Smooth muscle cell (in vitro differentiated cells): ENCODE results near the gene WDFY4. TPM values are rescaled to one million over a fixed set of nuclear protein-coding genes. Genes with fewer than 3 reads are reported as not detected.

Experiments used
- DNase-seq: peaks from one replicate; lab custom pipeline; 2025; ENCODE audit not compliant: unreplicated experiment; lab: John Stamatoyannopoulos, UW
- H2AFZ ChIP-seq: fragments of 200-600 bp; sonication (generic); 2 replicates; pipeline ENCODE4 v1.6.0; 2016; ENCODE audit warnings: antibody characterized with exemption, low read depth, mild to moderate bottlenecking
- H3F3A ChIP-seq: fragments of 200-600 bp; sonication (generic); 2 replicates; pipeline ENCODE4 v1.6.0; 2017; ENCODE audit warnings: antibody characterized with exemption, low read depth
- H3K27ac ChIP-seq: fragments of 200-600 bp; sonication (generic); 2 replicates; pipeline ENCODE4 v1.5.1; 2016; ENCODE audit warnings: low read depth, mild to moderate bottlenecking
- H3K27me3 ChIP-seq: fragments of 200-600 bp; sonication (generic); 2 replicates; pipeline ENCODE4 v1.6.1; 2016; ENCODE audit warnings: low read depth, mild to moderate bottlenecking
- H3K36me3 ChIP-seq: fragments of 200-600 bp; sonication (generic); 2 replicates; pipeline ENCODE4 v1.5.1; 2016; ENCODE audit warnings: low read depth
- H3K4me1 ChIP-seq: fragments of 200-600 bp; sonication (generic); 2 replicates; pipeline ENCODE4 v1.5.1; 2016; ENCODE audit warnings: low read depth
- H3K4me2 ChIP-seq: fragments of 200-600 bp; sonication (generic); 2 replicates; pipeline ENCODE4 v1.6.0; 2016; ENCODE audit warnings: mild to moderate bottlenecking
- H3K4me3 ChIP-seq: fragments of 200-600 bp; sonication (generic); 2 replicates; pipeline ENCODE4 v1.5.1; 2016; ENCODE audit warnings: mild to moderate bottlenecking
- H3K79me2 ChIP-seq: fragments of 200-600 bp; sonication (generic); 2 replicates; pipeline ENCODE4 v1.6.0; 2016; ENCODE audit warnings: low read depth, mild to moderate bottlenecking
- H3K9ac ChIP-seq: fragments of 200-600 bp; sonication (generic); 2 replicates; pipeline ENCODE4 v1.6.0; 2016; ENCODE audit warnings: low read depth
- H3K9me3 ChIP-seq: fragments of 200-600 bp; sonication (generic); replicated peaks from 2 replicates; pipeline ENCODE4 v1.5.1; 2016; ENCODE audit warnings: low read depth
- H4K20me1 ChIP-seq: fragments of 200-600 bp; sonication (generic); 2 replicates; pipeline ENCODE4 v1.6.0; 2016; ENCODE audit warnings: low read depth
- WGBS: methylation state at CpG from one replicate; pipeline ENCODE4 v1.1.7; 2016; ENCODE audit warnings: low lambda C conversion rate; 5-methylcytosine and 5-hydroxymethylcytosine counted together
- polyA plus RNA-seq: library from polyadenylated mRNA; unstranded; fragments of >200 nt; fragmentation: Nextera tagmentation; extraction: Ambion mirVana; gene quantifications from 2 replicates; pipeline ENCODE4 v1.2.1, GENCODE V29; 2016
- total RNA-seq: library from RNA; depleted of rRNA; stranded (reverse); fragments of >200 nt; gene quantifications from 2 replicates; pipeline ENCODE4 v1.2.3, GENCODE V29; 2014
- TF ChIP-seq, protein P1 (sequence below): fragments of 200-600 bp; sonication (generic); IDR thresholded peaks from 2 replicates; pipeline ENCODE4 v1.5.1; 2017; ENCODE audit warnings: borderline replicate concordance, mild to moderate bottlenecking, antibody characterized with exemption; ENCODE audit not compliant: insufficient read depth, poor library complexity, severe bottlenecking

WDFY4 gene
- total and polyA plus RNA-seq, 2 experiments from 2014 or later: not detected

DNA sequence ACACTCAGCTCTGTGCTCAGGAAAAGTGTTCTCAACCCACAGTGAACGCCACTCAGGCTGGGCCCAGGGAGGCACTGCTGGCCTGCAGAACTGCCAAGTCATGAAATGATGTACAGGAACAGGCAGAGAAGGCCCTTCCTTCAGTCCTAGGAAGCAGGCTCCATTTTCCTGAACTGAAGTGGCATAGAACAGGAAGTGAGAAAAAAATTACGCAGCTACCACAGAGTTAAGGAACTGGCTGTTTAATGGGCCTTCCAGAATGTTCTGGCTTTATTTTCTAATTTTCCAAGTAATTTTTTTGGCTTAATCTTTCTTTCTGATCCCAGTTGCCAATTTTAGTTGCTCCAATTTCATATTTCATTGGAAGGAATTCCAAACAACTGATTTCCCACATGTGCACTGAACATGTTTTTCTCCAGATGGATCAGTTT lies 215.7 kb downstream of the WDFY4 start:
- Histone ChIP-seq H3K9ac (no peak overlapping the region), H3K27ac (no peak overlapping the region), H3K4me2 (no peak overlapping the region), H3K79me2 (no peaks in the 10 kb centered on the region), H3K36me3 (no peaks in the 10 kb centered on the region), H4K20me1 (no peaks in the 10 kb centered on the region), H3K4me1 (no peaks in the 10 kb centered on the region), H3F3A (no peaks in the 10 kb centered on the region), H2AFZ (no peak overlapping the region), H3K4me3 (no peak overlapping the region), H3K27me3 (no peaks in the 10 kb centered on the region), H3K9me3 (no peaks in the 10 kb centered on the region)
- 100% methylated on average over 2 of the region's 2 CpGs for WGBS
- TF ChIP-seq, protein P1, sequence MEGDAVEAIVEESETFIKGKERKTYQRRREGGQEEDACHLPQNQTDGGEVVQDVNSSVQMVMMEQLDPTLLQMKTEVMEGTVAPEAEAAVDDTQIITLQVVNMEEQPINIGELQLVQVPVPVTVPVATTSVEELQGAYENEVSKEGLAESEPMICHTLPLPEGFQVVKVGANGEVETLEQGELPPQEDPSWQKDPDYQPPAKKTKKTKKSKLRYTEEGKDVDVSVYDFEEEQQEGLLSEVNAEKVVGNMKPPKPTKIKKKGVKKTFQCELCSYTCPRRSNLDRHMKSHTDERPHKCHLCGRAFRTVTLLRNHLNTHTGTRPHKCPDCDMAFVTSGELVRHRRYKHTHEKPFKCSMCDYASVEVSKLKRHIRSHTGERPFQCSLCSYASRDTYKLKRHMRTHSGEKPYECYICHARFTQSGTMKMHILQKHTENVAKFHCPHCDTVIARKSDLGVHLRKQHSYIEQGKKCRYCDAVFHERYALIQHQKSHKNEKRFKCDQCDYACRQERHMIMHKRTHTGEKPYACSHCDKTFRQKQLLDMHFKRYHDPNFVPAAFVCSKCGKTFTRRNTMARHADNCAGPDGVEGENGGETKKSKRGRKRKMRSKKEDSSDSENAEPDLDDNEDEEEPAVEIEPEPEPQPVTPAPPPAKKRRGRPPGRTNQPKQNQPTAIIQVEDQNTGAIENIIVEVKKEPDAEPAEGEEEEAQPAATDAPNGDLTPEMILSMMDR: no peak
- no peak for DNase-seq

DNA sequence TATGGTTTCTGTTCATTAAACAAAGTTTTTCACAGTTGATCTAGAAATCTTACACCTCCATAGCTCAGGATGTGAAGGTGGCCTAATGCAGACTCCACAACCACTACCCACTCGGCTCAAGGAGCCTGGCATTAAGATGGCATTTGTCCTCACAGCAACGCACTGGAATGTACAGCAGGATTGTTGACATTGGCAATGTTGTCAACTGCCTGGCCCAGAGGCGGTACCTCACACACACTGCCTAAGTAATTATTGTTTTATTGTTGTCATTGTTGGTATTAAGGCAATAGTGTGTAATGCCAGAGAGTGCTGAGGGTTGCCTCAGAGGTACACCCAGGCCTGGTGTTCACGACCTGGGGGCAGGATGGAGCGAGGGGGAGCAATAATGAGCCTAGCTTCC lies 216.6 kb downstream of the WDFY4 start:
- no peaks in the 10 kb centered on the region for H3K4me1 ChIP-seq
- no peaks in the 10 kb centered on the region for H4K20me1 ChIP-seq
- no peak for DNase-seq
- H3K27ac ChIP-seq: no peak overlapping the region
- TF ChIP-seq, protein P1: no peak
- no peak overlapping the region for H3K4me3 ChIP-seq
- H2AFZ ChIP-seq: no peak overlapping the region
- H3K36me3 ChIP-seq: no peaks in the 10 kb centered on the region
- 90% methylated on average over 5 of the region's 5 CpGs for WGBS
- H3K4me2 ChIP-seq: no peak overlapping the region
- no peaks in the 10 kb centered on the region for H3K27me3 ChIP-seq
- H3K79me2 ChIP-seq: no peaks in the 10 kb centered on the region
- H3K9ac ChIP-seq: no peak overlapping the region
- H3K9me3 ChIP-seq: no peaks in the 10 kb centered on the region
- H3F3A ChIP-seq: no peaks in the 10 kb centered on the region

DNA sequence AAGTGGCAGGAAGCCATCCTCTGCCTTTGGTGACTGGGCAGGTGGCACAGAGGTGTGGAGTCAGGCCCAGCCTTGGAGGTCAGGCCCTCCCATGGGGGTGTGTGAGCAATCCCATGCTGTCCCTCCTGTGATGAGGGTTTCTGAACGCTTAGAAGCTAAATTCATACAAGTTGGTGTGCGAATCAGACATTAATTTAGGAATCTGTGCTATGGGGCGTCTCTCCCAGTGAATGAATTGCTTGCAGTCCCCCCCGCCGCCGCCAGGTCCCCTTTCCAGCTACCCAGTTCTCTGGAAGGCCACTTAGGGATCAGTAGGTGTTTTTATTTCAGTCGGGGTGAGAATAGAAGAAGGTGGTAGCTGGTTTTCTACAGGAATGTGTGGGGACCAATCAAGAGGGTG lies 217.4 kb downstream of the WDFY4 start:
- Histone ChIP-seq H2AFZ (no peak overlapping the region), H3K9me3 (no peaks in the 10 kb centered on the region)
- 89% methylated on average over 7 of the region's 7 CpGs for WGBS

DNA sequence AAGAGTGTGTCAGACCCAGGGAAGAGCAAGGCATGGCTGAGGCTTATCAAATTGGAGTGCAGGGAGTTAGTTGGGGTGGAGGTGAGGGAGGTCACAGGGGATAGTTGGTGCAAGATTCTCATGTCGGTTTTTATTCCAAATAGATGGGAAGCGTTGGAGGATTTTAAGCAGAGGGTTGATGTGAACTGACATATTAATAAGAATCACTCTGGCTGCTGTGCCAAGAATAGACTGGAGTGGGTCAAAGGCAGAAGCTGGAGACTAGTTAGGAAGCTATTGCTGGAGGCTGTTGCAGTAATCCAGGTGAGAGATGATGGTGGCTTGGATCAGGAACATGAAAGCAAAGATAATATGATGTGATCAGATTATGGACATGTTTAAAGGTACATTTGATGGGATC lies 218.5 kb downstream of the WDFY4 start:
- DNase-seq: no peak
- peaks cover 4% of the 10 kb centered on the region for H3K27me3 ChIP-seq
- H4K20me1 ChIP-seq: no peaks in the 10 kb centered on the region
- no peak overlapping the region for H2AFZ ChIP-seq
- no peak overlapping the region for H3K4me3 ChIP-seq
- TF ChIP-seq, protein P1: no peak
- 79% methylated on average over 2 of the region's 2 CpGs for WGBS
- H3K4me1 ChIP-seq: no peaks in the 10 kb centered on the region
- no peak overlapping the region for H3K4me2 ChIP-seq
- H3F3A ChIP-seq: no peaks in the 10 kb centered on the region
- H3K79me2 ChIP-seq: no peaks in the 10 kb centered on the region
- no peaks in the 10 kb centered on the region for H3K36me3 ChIP-seq
- no peak overlapping the region for H3K9ac ChIP-seq
- H3K27ac ChIP-seq: no peak overlapping the region
- no peaks in the 10 kb centered on the region for H3K9me3 ChIP-seq

More for the DNA sequence above, 217.4 kb downstream of the WDFY4 start:
- Histone ChIP-seq H3K4me1 (no peaks in the 10 kb centered on the region), H3K36me3 (no peaks in the 10 kb centered on the region), H3K4me2 (no peak overlapping the region), H4K20me1 (no peaks in the 10 kb centered on the region), H3K9ac (no peak overlapping the region), H3K27ac (no peak overlapping the region), H3K79me2 (no peaks in the 10 kb centered on the region), H3K4me3 (no peak overlapping the region), H3F3A (no peaks in the 10 kb centered on the region), H3K27me3 (peaks cover 3% of the 10 kb centered on the region)
- no peak for DNase-seq
- TF ChIP-seq, protein P1: no peak
